CD4-positive, alpha-beta T cell treated with Interleukin-15 for 4 hours (primary cell): ENCODE results near the gene COTL1.
"Not testable (repeated sequence)": the region's sequence is repeated elsewhere in the genome, so short reads cannot be mapped to it uniquely, and the experiment has no call there.

Experiments used
- DNase-seq: peaks from one replicate; pipeline ENCODE4 v3.0.0-alpha.2; 2020; ENCODE audit warnings: low spot score

COTL1 gene

DNA sequence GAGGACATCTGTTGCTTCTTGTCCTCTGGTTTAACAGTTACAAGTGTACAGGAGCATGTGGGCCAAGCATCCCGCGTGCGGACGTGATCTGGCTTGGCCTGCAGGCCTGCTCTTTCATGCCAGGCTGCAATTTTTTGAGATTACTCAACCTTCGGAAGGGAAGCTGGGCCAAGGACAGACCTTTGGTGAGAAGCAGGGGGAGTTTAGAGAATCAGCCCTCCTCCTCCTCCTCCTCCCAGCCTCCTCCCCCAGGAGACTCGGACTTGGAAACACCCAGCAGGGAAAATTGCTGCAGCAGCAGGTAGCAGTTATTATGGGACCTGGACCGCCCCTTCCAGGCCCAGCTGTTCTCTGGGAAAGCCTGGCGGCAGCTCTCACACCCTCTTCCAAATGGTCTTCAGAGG is 25.3 kb upstream of the COTL1 start:
- DNase-seq = no peak

DNA sequence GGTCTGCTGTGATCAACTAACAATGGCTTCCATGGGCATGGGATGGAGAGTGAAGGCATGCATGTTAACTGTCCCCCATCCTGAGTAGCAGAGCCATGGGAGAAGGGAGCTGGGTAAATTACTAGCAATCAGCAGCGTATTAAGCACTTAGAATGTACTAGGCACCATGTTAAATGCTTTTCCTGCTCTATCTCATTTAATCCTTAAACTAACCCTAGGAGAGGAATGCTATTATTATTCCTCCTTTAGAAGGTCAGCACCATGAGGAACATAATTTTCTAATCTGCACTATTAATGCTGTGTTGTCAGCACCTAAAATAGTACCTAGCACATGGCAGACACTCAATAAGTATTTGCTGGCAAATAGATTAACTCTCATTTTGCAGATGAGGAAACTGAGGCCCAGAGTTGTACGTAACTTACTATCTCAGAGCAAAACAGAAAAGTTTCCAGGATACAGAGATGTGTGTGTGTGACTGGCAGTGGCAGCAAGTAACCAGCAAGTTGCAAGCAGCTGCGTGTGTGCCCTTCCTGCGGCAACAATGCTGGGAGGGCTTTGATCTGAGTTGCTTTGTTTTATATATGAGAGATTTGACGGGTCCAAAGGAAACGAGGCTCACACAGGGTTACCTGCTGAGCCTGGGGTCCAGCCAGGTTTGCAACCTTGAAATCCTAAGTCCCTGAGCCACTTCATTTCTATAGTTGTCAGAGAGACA is 23.9 kb upstream of the COTL1 start:
- DNase-seq = no peak

DNA sequence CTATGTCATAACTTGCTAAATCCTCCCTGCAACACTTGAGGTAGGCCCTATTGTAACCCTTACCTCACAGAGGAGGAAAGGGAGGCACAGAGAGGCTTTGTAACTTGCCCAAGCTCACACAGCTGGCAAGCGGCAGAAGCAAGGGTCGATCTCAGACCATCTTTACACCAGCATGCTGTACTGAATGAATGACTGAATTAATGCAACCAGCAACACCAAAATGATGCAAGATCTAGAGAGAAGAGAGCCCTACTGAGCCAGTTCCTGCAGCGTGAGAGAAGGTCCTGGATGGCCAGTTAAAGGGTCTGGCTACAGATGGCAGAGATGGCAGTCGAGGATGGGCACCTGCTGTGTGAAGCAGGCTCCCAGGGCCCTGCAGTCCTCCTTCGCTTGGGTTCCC is 22.3 kb upstream of the COTL1 start:
- no peak for DNase-seq

DNA sequence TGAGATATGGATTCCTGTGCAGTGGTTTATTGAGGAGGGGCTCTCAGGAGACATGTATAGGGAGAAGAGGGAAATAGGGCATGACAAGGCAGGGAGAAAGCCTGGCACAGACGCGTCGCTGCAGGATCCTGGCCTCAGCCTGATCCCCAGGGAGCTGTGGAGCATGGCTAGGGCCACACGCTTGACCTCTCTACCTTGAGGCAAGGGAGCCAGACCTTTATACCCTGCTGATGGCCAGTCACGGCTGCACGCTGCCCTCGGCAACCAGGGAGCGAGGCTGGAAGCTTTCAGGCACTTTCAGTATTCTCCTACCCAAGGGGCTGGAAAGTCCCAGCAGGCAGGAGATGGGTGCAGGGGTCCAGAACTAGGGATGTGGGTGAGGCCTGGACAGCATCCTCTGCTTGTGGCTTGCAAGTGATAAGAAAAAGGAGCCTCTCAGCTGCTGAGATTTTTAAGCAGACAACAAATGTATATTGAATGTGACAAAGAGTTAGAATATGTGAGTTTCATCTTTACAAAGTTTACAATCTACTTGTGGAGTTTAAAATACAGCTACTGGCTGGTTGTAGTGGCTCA is 20.4 kb upstream of the COTL1 start:
- DNase-seq = no peak

DNA sequence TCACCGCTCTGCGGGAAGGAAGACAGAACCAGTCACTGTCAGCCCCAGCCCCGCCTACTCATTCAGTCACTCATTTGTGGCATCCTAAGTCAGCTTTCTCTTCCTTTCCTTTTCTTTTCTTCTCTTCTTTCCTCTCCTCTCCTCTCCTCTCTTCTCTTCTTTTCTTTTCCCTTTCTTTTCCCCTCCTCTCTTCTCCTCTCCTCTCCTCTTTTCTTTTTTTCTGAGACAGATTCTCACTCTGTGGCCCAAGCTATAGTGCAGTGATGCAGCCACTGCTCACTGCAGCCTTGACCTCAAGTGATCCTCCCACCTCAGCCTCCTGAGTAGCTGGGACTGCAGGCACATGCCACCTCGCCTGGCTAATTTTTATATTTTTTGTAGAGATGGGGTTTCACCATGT is 19.8 kb upstream of the COTL1 start:
- DNase-seq = no peak

DNA sequence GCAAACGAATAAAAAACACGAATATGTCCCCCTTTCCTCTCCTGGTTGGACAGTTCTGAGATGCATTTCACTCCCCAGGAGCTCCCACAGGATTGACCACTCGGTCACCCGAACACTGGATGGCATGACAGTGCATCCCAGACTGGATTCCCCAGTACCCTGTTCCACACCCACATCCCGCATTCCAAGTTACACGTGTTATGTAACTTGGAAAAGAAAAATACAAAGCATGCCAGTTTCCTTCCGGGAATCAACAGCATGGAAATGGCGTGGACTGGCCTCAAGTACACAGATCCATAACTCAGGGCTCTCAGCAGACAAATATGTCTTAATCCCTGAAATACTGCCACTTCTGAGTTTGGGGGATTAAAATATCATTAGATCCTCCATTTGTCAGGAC is 17.8 kb upstream of the COTL1 start:
- no peak for DNase-seq

DNA sequence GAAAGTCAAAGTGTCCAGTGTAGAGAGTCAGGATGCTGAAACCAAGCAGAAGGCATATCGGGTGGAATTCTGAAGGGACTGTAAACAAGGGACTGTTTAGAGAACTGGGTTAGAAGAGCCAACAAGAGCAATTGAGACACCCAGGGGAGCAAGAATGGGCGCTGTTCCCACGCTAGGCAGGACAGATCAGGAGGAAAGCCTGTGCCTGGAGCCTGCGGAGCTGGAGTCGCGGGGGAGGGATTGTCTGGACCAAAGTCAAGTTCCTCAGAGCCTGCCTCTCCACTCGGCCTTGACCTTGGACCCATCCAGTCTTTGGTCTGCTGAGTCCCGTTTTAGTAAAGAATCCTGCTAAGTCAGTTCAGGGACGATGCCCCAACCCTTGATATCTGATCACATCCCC is 15.7 kb upstream of the COTL1 start:
- DNase-seq = no peak

DNA sequence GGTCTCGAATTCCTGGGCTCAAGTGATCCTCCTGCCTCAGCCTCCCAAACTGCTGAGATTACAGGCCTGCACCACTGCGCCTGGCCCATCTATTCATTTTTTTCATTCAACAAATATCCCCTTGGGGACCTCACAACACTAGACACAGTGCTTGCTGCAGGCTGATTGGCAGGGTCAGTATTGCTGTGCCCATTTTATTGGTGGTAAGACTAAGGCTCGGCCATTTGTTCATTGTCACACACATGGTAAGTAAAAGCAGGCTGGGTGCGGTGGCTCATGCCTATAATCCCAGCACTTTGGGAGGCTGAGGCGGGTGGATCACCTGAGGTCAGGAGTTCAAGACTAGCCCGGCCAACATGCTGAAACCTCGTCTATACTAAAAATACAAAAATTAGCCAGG is 15.0 kb upstream of the COTL1 start:
- DNase-seq = not testable (repeated sequence)

DNA sequence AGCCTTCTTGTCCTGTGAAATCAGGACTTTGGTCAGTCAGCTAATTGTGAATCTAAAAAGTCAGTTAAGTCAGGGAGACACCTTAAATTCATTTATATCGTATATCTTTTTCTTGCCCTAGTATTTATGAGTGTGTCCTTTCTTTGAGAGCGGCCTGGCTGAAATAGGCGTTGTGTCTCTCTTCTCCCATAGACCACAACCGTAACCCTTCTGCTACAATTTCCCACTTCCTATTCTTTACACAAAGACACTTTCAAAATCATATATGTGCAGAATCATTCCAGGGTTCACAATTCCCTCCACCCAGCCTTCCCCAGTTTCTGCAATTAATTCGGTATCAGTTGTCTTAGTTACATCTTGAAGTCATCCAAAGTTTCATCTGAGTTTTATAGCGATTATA is 14.0 kb upstream of the COTL1 start:
- DNase-seq = no peak

DNA sequence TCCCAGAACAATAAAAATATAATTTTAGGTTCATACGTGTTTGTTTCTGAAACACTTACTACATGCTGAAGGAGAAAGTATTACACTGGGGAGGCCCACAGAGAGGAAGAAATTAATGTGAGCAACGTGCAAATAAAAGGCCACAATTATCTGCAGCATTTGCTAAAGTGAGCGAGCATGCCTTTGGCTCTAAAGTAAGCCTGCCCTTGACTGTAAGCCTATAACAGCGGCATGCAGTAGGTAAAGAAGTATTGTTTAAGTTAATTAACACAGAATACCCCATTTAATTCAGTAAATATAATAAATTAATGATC is 13.2 kb upstream of the COTL1 start:
- no peak for DNase-seq

DNA sequence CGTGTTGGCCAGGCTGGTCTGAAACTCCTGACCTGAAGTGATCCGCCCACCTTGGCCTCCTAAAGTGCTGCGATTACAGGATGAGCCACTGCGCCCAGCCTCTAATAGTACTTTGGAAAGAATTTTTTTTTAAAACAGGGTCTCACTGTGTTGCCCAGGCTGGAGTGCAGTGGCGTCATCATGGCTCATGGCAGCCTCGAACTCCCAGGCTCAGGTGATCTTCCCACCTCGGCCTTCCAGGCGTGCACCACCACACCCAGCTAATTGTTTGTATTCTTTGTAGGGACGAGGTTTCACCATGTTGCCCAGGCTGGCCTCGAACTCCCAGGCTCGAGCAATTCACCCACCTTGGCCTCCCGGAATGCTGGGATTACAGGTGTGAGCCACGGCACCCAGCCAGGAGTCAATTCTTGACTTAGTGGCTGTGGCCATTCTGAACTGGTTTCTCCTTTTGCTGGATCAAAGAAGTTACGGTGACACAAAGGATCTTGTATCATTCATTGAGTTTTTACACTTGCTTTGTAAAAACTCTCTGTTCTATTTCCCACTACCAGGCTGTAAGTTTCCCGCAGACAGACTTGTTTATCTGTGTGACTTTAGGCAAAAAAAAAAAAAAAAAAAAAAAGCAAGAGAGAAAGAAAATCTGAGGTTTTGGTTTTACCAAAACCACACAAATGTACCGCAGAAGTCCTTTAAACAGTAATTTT is 12.7 kb upstream of the COTL1 start:
- DNase-seq = no peak

DNA sequence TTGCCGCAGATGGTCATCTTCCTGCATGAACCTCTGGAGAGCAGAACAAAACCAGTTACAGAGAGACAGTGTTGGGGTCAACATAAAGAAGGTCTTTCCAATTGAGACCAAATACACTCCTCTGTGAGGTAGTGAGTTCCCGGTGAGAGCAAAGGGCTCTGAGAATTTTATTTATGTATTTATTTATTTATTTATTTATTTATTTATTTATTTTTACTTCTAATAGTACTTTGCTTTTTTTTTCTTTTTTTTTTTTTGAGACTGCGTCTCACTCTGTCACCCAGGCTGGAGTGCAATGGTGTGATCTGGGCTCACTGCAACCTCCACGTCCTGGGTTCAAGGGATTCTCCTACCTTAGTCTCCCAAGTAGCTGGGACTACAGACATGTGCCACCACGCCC is 12.1 kb upstream of the COTL1 start:
- no peak for DNase-seq

DNA sequence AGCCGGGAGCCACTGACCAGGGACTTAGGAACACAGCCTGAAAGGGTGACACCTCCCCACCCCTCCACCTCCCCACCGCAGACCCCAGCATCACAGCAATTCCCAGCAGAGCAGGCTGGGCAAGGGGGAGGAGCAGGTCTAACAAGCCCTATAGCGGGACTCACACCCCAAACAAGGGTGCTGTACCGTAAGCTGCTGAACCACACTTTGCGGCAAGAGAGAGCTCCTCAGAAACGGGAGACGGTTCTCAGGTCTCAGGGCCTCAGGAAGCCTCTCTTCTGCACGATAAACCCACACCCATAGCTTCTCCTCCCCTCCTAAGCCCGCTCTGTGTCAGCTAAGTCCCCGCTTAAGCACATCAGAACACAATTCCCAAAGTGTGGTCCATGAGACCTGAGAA is 11.7 kb upstream of the COTL1 start:
- DNase-seq = no peak

DNA sequence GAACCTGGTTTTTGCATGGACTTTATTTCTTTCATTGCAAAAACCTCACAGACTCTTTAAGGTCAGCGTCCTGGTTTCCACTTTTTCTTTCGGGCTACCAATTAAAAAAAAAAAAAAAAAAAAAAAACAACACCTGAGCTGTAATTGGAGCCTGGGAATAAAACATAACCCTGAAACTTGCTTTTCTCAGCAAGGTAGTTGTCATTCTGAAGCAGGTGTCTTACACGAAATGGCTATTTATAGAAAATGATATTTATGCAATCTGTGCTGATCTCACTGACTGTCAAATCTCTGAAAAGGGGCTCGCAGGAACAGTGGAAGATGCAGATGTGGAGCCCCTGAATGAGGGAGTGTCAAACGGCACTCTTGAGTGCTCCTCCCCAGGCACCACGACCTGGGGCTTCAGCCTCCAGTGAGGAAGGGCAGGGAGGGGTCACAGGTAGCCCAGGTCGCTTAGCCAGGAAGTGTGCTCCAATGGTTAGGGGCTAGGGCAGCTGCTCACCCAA is 10.4 kb upstream of the COTL1 start:
- no peak for DNase-seq

DNA sequence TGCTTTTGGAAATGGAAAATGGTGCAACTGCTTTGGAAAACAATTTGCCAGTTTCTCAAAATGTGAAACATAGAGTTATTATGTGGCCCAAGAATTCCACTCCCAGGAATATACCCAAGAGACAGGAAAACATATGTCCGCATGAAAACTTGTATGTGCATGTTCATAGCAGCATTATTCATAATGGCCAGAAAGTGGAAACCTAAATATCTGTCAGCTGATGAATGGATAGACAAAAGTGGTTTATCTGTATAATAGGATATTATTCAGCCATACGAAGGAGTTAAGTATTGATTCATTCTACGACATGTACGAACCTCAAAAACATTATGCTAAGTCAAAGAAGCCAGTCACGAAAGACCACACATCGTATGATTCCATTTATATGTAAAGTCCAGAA is 7.7 kb upstream of the COTL1 start:
- DNase-seq = no peak

DNA sequence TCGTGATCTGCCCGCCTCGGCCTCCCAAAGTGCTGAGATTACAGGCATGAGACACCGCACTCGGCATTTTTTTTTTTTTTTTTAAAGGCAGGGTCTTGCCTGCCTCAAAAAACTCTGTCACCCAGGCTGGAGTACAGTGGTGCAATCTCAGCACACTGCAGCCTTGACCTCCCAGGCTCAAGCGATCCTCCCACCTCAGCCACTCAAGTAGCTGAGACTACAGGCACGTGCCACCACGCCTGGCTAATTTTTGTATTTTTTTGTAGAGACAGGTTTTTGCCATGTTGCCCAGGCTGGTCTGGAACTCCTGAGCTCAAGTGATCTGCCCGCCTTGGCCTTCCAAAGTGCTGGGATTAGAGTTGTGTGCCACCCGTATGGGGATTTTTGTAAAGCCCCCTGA is 3.0 kb upstream of the COTL1 start:
- DNase-seq = not testable (repeated sequence)

DNA sequence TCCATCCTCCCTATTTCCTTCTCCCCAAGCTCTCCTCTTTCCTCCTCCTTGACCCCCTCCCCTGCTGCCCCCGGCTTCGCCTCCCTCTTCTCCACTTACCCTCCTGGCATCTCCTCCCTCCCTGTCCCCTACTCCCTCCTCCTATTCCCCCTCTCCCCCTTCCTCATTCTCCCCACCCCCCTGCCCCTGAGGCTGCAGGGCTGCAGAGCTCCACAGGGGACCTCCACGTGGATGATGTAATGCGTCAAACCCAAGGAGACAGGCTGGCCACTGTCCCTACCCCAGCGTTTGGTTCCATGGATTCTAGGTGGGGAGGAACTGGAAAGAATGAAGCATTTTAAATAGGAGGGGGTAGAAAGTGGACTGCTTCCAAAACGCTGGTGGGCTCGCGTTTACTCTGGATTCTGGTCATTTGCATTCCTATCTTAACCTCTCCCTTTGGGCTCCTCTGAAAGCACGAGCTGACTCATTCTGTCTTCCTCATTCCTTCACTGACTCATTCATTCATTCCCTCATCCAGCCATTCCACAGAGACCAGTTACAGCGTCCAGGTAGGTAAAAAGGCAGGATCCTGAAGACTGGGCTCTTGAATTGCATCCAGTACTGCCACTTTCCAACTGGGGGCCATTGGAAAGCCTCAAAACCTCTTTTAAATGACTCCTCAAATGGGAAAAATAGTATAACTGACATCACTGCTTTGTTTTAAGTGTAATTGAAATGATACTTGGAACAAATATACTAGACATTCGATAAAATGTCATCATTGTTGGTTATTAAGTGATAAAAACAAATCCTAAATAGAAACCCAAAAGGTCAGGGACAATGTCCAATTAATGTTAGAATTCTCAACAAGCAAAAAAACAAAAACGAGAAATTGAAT is 943 bp upstream of the COTL1 start:
- DNase-seq = no peak

DNA sequence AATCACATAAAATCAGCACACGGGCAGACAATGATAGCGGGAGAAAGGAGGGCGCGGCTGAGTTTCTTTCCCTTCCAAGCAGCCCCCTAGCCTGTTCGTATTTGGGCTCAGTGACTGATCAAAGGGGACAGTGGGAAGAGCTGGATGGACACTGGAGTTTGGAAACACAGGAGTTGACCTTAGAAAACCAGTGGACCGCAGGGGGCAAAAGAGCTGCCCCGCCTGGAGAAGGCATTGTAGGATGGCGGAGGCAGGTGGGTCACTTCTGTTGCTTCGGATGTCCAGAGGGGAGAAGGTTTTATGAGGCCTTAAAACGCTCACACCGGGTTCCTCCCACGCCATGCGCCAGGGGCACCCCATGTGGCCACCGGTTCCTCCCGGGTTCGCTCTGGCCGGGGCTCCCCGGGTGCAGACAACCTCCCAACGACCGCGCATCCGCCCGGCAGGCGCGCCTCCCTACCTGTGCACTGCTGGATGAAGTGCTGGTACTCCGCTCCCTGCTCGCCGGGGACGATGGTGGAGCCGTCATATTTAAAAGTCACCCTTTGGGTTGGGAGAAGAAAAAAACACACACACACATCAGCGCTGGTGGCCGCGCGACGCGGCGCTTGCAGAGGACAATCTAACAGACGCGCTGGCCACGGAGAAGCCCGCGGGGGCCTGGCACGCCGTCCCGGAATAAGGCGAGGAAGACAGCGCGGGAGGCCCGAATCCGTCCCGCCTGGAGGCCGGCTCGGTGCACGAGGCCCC is 662 bp downstream of the COTL1 start:
- DNase-seq = no peak

DNA sequence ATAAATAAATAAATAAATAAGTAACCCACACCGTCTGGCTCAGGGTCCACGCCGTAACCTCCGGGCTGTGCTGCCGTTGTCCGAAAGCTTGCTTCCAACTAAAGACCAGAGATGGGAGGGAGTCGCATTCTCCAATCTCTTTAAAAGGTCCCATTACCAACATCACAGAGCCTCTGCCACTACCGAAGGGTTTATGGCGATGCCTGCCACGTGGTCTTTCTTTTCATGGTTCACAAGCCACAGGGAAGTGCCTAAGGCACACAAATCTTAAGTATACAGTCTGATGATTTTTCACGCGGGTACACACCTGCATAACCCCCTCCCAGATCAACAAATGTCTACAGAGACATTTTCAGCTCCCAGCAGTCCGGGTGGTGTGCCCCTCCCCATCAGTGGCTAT is 1.4 kb downstream of the COTL1 start:
- DNase-seq = no peak

DNA sequence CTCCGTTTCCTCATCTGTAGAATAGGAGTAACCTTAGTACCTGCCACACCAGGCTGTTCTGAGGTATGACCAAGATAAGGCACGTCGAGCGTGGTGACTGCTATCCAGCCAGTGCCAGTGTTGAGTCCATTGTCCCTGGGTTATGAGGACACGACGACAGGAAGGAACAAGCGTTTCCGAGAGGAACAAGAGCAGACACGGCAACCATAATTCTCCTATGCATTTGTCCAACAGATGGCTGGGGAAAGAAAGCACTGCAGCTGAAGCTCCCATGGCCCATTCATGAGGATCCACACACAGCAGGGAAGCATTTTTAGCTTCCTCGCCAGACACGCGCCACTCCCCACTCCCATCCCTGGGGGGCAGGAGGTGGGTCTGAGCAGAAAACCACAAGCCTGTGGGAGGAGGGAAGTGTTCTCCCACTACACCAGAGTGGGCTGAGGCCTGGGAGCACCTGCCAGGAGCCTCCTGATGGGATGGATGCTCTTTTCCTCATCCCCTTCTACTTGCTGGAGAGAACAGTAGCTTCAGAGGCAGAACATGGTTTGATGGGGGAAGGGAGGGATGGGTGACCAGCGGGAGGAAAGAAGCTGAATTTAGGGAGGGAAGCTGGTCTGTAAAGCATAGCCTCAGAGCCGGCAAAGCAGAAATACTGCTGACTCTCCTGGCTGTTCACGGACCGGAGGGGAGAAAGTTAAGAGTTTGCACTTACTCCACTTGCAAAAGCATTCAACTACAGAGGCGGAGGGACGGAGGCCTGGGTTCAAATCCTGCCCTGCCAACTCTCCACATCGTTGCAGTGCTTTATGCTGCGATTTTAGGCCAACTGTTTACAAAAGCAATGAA is 2.7 kb downstream of the COTL1 start:
- DNase-seq = no peak

DNA sequence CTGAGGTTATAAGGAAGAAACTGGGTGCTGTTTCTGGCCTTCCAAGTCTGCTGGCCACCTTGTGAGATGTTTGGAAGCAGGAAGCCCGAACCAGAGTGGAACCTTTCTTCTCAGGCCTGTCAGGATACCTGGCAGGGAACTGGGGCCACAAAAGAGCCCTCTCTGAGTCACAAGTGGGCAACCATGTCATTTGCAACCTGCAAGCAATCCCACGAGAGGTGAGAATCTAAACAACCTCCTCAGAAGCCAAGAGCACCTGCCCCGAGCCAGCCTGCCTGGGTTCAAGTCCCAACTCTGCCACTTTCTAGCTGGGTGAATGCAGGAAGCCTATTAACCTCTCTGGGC is 3.3 kb downstream of the COTL1 start:
- no peak for DNase-seq
